CD4-positive, alpha-beta T cell (primary cell): ENCODE data around the gene SMIM38. TPM values are rescaled to one million over a fixed set of nuclear protein-coding genes. Genes with fewer than 3 reads are reported as not detected.

Experiments
- ATAC-seq: fragments of 200-7000 bp; cut with Tn5 transposase; one replicate; pipeline ENCODE4 v1.10.0; 2022; ENCODE audit warnings: mild to moderate bottlenecking; ENCODE audit not compliant: poor library complexity
- CTCF ChIA-PET: fragments of 350-600 bp; sonication (Branson Sonifier 250); formaldehyde crosslinking; loops from one replicate; lab custom pipeline; 2021; ENCODE audit warnings: antibody characterized with exemption, inconsistent platforms; lab: Charles Lee
- POLR2A ChIA-PET: fragments of 350-600 bp; sonication (Branson Sonifier 250); formaldehyde crosslinking; loops from one replicate; lab custom pipeline; 2021; ENCODE audit warnings: antibody characterized with exemption, inconsistent platforms; lab: Charles Lee
- DNase-seq, 14 experiments: peaks; one replicate each; pipeline ENCODE4 v3.0.0-alpha.2; 2013 to 2020; ENCODE audit warnings: mixed read lengths in 2 of 14
- H3K27ac ChIP-seq, 2 donors: one replicate each; pipeline versions ENCODE4 v1.5.1 to v1.7.0; 2013; ENCODE audit warnings: low read length in 2 of 2, low read depth in 1 of 2, mild to moderate bottlenecking in 1 of 2
- H3K27me3 ChIP-seq, 2 experiments: 1 replicate in 1 of 2; 2 replicates in 1 of 2; pipeline versions ENCODE4 v1.6.1 to v1.7.0; 2013; ENCODE audit warnings: low read length in 2 of 2, control low read depth in 1 of 2, mild to moderate bottlenecking in 1 of 2, moderate library complexity in 1 of 2; ENCODE audit not compliant: insufficient read depth in 2 of 2, control insufficient read depth in 1 of 2
- H3K36me3 ChIP-seq: one replicate; pipeline ENCODE4 v1.6.1; 2013; ENCODE audit warnings: low read length, control low read depth; ENCODE audit not compliant: insufficient read depth
- H3K4me1 ChIP-seq: one replicate; pipeline ENCODE4 v1.6.1; 2013; ENCODE audit warnings: low read length, control low read depth; ENCODE audit not compliant: insufficient read depth
- H3K4me3 ChIP-seq: one replicate; pipeline ENCODE4 v1.5.1; 2013; ENCODE audit warnings: mild to moderate bottlenecking, low read length, moderate library complexity
- H3K9me3 ChIP-seq, 2 experiments: 1 replicate in 1 of 2; 2 replicates in 1 of 2; pipeline versions ENCODE4 v1.6.1 to v1.7.0; 2013; ENCODE audit warnings: low read length in 2 of 2, mild to moderate bottlenecking in 2 of 2, control low read depth in 1 of 2, moderate library complexity in 1 of 2; ENCODE audit not compliant: control insufficient read depth in 1 of 2, insufficient read depth in 1 of 2
- H3K27ac Mint-ChIP-seq: one replicate; pipeline ENCODE4 v1.8.0; 2020; ENCODE audit warnings: mixed read lengths
- H3K27me3 Mint-ChIP-seq: one replicate; pipeline ENCODE4 v1.8.0; 2021; ENCODE audit warnings: mixed read lengths
- H3K36me3 Mint-ChIP-seq: one replicate; pipeline ENCODE4 v1.8.0; 2021; ENCODE audit warnings: low read depth, mixed read lengths
- H3K4me1 Mint-ChIP-seq: one replicate; pipeline ENCODE4 v1.8.0; 2021; ENCODE audit warnings: low read depth, mixed read lengths
- H3K4me3 Mint-ChIP-seq: one replicate; pipeline ENCODE4 v1.8.0; 2020; ENCODE audit warnings: mild to moderate bottlenecking, mixed read lengths
- H3K9me3 Mint-ChIP-seq: one replicate; pipeline ENCODE4 v1.8.0; 2020; ENCODE audit warnings: mixed read lengths
- CTCF ChIP-seq: fragments of 200-600 bp; IDR thresholded peaks from one replicate; pipeline ENCODE4 v1.8.0; 2022; ENCODE audit warnings: antibody characterized with exemption, mild to moderate bottlenecking
- intact Hi-C, 2 experiments: fragments of 100-400 bp; cut with DNase I in 1 of 2; cut with micrococcal nuclease in 1 of 2; formaldehyde crosslinking; loops; one replicate each; pipeline versions ENCODE4 v1.15.1 to v1.9.0; 2023 to 2025; cut with DNase I, micrococcal nuclease
- total RNA-seq, 174 experiments: library from RNA in 2 of 174; stranded (reverse) in 2 of 174; gene quantifications; one replicate each; pipeline ENCODE4 v1.2.3 and lab custom pipeline; 2021 to 2026

Gene SMIM38
- total RNA-seq, 2 experiments from 2014 or later = 0.08 to 0.30 TPM

- H3K27me3 Mint-ChIP-seq = no peaks in the 10 kb centered on the region
- no peak overlapping the region for H3K27ac Mint-ChIP-seq
- CTCF ChIA-PET = no interaction called here
- no peaks in the 10 kb centered on the region for H3K9me3 Mint-ChIP-seq
- H3K4me1 ChIP-seq = peaks cover 19% of the 10 kb centered on the region
- H3K4me3 ChIP-seq = no peak overlapping the region
- H3K36me3 Mint-ChIP-seq = no peaks in the 10 kb centered on the region
- H3K27me3 ChIP-seq = no peaks in the 10 kb centered on the region
- intact Hi-C loops = no loop called here
- POLR2A ChIA-PET = no interaction called here
- H3K9me3 ChIP-seq = peaks cover 0 to 4% of the 10 kb centered on the region in 2 experiments
- no peak overlapping the region for H3K4me3 Mint-ChIP-seq
- ATAC-seq (no peak), DNase-seq (no peak)
- H3K4me1 Mint-ChIP-seq = peaks cover 15% of the 10 kb centered on the region
- H3K36me3 ChIP-seq = no peaks in the 10 kb centered on the region
- no peak overlapping the region for H3K27ac ChIP-seq
- no peak for TF ChIP-seq CTCF
Observed at GRCh38 chr11:69135420-69136363, 20.0 kb upstream of the SMIM38 start.

- Histone ChIP-seq H3K9me3 (peaks cover 0 to 4% of the 10 kb centered on the region in 2 experiments), H3K4me1 (peaks cover 11% of the 10 kb centered on the region), H3K4me3 (no peak overlapping the region), H3K36me3 (no peaks in the 10 kb centered on the region), H3K27ac (no peak overlapping the region), H3K27me3 (no peaks in the 10 kb centered on the region)
- no peaks in the 10 kb centered on the region for H3K27me3 Mint-ChIP-seq
- POLR2A ChIA-PET = no interaction called here
- no peaks in the 10 kb centered on the region for H3K9me3 Mint-ChIP-seq
- DNase-seq (no peak), ATAC-seq (no peak)
- intact Hi-C loops = no loop called here
- peaks cover 10% of the 10 kb centered on the region for H3K4me1 Mint-ChIP-seq
- TF ChIP-seq CTCF = no peak
- CTCF ChIA-PET = no interaction called here
- no peak overlapping the region for H3K4me3 Mint-ChIP-seq
- H3K36me3 Mint-ChIP-seq = no peaks in the 10 kb centered on the region
- no peak overlapping the region for H3K27ac Mint-ChIP-seq
Observed at GRCh38 chr11:69136471-69136870, 19.3 kb upstream of the SMIM38 start.

- intact Hi-C loops = no loop called here
- peaks cover 0 to 4% of the 10 kb centered on the region in 2 experiments for H3K9me3 ChIP-seq
- Mint-ChIP-seq H3K27me3 (no peaks in the 10 kb centered on the region), H3K36me3 (no peaks in the 10 kb centered on the region), H3K27ac (no peak overlapping the region), H3K4me1 (peaks cover 10% of the 10 kb centered on the region), H3K9me3 (no peaks in the 10 kb centered on the region), H3K4me3 (no peak overlapping the region)
- H3K4me3 ChIP-seq = no peak overlapping the region
- POLR2A ChIA-PET = no interaction called here
- H3K36me3 ChIP-seq = no peaks in the 10 kb centered on the region
- DNase-seq = no peak
- no peak for TF ChIP-seq CTCF
- H3K27ac ChIP-seq = no peak overlapping the region
- no peaks in the 10 kb centered on the region for H3K27me3 ChIP-seq
- no peak for ATAC-seq
- CTCF ChIA-PET = no interaction called here
- H3K4me1 ChIP-seq = peaks cover 8% of the 10 kb centered on the region
Observed at GRCh38 chr11:69137151-69137844, 18.4 kb upstream of the SMIM38 start.
